ENCODE data around the gene TMTC3. TPM values are rescaled to one million over a fixed set of nuclear protein-coding genes. Genes with fewer than 3 reads are reported as not detected.
"Not testable (repeated sequence)": the region's sequence is repeated elsewhere in the genome, so short reads cannot be mapped to it uniquely, and the experiment has no call there.

The TMTC3 gene
- total RNA-seq, 1 donor from 2014 or later, result 12.7 TPM

DNA sequence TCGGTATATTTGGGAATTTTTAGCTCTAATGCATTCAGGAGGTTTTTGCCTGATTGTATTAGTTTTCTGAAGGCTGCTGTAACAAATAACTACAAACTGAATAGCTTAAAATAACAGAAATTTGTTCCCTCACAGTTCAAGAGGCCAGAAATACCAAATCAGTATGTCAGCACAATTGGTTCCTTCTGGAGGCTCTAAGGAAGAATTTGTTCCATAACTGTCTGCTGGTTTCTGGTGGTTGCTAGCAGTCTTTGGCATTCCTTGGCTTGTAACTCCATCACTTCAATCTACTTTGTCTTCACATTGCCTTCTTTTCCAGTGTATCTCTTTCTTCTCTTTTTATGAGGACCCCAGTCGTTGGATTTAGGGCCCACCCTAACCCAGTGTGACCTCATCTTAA is 21.3 kb downstream of the TMTC3 start:
- DNase-seq (ENCODE audit: low spot score) (no peak), ATAC-seq (no peak)

DNA sequence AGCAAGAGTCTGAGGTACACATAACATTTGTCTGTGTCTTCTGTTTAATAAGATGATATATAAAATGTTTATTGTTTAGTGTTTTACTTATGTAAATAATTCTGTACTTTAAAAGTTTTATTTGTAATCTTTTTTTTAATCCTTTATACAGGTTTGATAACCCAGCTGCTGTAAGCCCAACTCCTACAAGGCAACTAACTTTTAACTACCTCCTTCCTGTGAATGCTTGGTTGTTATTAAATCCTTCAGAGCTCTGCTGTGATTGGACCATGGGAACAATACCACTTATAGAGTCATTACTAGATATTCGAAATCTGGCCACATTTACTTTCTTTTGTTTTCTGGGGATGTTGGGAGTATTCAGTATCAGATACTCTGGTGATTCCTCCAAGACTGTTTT is 24.1 kb downstream of the TMTC3 start:
- ATAC-seq, result no peak
- DNase-seq (ENCODE audit: low spot score), result no peak

GRCh38 chr12:88167384-88167783 is 25.3 kb downstream of the TMTC3 start:
- no peak for ATAC-seq
- no peak for DNase-seq (ENCODE audit: low spot score)

DNA sequence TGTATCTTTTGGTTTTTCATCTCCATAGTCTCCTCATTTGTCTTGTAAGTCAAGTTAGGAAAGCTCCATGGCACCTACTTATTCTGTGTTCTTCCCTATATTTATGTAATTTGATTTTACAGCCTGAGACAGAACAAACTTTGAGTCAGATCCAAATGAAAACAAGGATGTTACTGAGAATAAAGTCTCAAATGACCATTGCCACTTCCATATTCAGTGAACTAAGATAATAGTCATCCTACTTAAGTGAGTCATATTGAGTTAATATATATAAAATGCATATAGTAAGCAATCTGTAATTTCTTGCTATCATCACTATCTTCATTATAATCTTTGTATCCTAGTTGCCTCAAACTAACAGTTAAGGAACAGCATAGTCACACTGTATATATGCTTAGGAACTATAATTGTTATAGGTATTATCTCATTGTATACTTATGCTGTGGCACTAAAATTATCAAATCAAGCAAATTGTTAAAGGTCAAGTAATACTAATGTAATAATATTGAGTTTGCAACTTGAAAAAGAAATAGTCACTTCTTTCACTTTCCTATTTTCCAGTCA is 30.8 kb downstream of the TMTC3 start:
- ATAC-seq, result no peak
- DNase-seq (ENCODE audit: low spot score), result no peak

DNA sequence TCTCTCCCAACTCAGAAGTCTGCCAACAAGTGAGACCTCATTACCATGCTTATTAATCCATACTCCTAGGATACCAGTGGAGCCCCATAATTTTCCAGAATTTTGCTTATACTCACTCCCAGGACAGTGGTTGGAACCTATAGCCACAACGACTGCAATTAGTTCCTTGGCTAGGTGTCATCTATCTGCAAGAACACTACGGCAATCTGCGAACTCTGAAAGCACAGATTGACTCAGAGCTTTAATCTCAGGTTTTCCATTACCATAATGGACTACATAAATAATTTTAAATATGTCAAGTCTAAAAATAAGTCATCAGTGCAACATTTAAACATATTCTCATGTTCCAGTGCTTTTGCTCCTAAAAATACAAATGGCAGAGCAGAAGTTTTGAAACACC is 33.4 kb downstream of the TMTC3 start:
- DNase-seq (ENCODE audit: low spot score) (no peak), ATAC-seq (no peak)

DNA sequence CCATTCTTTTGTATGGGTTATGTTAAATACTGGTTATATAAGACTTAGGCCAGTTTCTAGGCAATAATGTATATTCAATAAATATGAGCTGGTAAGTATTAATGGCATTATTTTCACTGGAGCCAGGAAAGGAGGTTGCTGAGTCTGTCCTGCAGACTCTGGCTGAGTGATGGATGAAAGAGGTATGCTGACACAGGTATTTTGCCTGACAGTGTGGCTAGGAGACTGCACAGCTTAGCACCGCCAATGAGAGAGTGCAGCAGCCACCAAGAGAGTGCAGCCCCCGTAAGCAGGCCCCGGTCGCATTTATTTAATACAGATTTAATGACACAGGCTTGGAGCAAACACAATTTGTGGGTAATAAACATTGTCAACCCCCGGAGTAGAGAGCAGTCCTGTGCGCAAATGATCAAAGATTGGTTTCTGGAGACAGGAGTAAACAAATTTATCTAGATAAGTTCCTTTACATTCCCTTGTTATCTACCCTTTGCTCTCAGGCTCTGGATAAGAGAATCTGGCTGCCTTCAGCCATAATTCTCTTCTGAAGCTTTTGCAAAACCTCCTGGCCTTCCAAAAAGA is 37.4 kb downstream of the TMTC3 start:
- ATAC-seq (no peak), DNase-seq (ENCODE audit: low spot score) (no peak)

DNA sequence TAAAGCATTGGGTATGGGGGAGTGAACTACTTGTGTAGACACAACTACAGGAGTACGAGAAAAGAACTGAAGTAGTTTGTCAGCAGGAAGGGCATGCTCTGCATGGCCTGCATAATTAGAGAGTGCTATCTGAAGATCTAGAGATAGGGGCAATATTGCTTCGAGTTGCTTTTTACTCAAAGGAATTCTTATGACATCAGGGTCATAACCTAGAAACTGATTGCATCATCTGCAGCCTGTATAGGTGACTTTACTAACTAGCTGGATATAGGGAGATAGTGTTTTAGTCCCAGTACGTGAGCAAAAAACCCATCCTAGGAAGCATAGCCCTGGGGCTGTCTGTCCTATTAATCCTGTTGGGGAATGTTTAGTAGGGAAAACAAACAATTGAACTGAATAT is 39.8 kb downstream of the TMTC3 start:
- ATAC-seq (no peak), DNase-seq (ENCODE audit: low spot score) (no peak)

- no peak for ATAC-seq
- DNase-seq (ENCODE audit: low spot score), result no peak
These were observed 40.3 kb downstream of the TMTC3 start for GRCh38 chr12:88182416-88182815.

GRCh38 chr12:88184196-88184595 is 42.1 kb downstream of the TMTC3 start:
- DNase-seq (ENCODE audit: low spot score) (no peak), ATAC-seq (no peak)

- ATAC-seq, result no peak
- no peak for DNase-seq (ENCODE audit: low spot score)
These were observed 43.2 kb downstream of the TMTC3 start for GRCh38 chr12:88185279-88185678.

DNA sequence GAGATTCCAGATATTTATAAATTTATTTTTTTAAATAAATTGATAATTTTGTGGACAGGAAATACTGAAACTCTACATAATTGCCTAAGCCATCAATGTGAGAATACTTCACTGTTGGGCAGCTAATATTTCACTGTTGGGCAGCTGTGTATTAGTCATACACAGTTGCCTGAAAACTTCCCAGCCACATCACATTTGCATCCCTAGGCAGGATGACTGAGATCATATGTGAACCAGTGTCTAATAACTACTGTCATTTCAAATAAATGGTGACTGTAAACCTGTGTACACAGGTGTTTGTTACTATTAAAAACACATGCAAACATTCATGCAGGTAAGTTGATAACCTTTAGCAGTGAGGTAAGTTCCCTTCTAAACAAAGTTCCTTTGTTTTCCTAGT is 43.9 kb downstream of the TMTC3 start:
- ATAC-seq (no peak), DNase-seq (ENCODE audit: low spot score) (no peak)

- ATAC-seq (no peak), DNase-seq (ENCODE audit: low spot score) (no peak)
These were observed 45.5 kb downstream of the TMTC3 start for GRCh38 chr12:88187571-88187970.

DNA sequence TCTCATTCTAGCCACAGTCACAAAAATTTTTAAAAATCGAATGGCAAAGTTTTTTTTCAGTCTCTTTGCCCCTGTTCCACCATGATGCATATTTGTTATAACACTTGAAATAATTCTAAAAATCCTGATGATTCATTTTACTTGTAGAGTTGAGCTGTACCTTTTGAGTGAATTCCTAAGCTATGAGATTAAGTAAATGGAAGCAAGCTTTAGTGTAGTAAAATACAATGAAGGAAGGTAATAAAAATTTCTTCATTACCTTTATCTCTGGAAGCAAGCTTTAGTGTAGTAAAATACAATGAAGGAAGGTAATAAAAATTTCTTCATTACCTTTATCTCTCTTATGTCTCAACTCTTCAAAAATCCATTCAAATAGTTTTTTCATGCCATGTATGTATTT is 46.1 kb downstream of the TMTC3 start:
- ATAC-seq, result no peak

DNA sequence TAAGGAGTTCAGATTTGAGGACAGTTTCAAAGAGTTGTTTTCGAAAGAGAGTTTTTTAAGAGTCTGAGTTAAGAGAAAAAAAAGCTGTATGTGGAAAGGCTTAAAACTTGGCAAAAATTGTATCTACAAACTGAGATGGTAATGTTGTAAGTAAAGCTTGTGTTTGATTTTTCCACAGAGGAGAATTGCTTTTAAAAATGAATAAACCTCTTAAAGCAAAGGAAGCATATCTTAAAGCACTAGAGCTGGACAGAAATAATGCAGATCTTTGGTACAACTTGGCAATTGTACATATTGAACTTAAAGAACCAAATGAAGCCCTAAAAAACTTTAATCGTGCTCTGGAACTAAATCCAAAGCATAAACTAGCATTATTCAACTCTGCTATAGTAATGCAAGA is 50.3 kb downstream of the TMTC3 start:
- ATAC-seq, result no peak
- DNase-seq (ENCODE audit: low spot score), result no peak

More for the DNA sequence above, 46.1 kb downstream of the TMTC3 start:
- no peak for DNase-seq (ENCODE audit: low spot score)

DNA sequence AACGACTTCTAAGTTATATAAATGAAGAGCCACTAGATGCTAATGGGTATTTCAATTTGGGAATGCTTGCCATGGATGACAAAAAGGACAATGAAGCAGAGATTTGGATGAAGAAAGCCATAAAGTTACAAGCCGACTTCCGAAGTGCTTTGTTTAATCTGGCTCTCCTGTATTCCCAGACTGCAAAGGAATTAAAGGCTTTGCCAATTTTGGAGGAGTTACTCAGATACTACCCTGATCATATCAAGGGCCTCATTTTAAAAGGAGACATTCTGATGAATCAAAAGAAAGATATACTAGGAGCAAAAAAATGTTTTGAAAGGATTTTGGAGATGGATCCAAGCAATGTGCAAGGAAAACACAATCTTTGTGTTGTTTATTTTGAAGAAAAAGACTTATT is 52.8 kb downstream of the TMTC3 start:
- ATAC-seq (no peak), DNase-seq (ENCODE audit: low spot score) (no peak)

DNA sequence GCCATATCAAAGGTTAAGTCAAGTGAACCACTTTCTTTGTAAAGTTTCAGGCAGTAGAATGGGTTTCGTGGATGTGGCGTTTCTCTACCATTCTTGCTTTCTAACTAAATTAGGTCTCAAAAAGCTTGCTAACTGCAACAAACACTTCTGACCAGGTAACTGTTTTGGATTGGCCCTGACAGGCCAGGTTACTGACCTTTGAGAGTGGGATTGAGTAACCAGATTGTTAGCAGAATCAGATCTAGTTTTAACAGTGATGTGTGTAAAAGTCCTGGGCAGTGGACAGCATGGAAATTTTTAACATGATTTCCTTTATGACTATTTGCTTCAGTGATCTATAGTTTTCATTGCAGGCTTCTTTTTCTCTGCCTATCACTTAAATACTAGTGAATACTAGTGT is 57.9 kb downstream of the TMTC3 start:
- no peak for DNase-seq (ENCODE audit: low spot score)
- peak; percentile 99 for ATAC-seq

GRCh38 chr12:88202500-88202899 is 60.4 kb downstream of the TMTC3 start:
- DNase-seq (ENCODE audit: low spot score), result no peak
- no peak for ATAC-seq

DNA sequence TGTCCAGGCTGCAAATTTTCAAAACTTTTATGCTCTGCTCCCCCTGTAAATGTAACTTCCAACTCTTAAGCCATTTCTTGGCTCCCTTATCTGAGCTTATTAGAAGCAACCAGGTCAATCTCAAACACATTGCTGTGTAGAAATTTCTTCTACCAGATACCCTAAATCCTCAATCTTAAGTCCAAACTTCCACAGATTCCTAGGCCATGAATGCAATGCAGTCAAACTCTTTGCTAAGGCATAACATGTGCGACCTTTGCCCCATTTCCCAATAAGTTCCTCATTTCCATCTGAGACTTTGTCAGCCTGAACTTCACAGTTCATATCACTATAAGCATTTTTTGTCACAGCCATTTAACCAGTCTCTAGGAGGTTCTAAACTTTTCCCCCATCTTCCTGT is 64.5 kb downstream of the TMTC3 start:
- DNase-seq (ENCODE audit: low spot score) (no peak), ATAC-seq (peak; percentile 84)

DNA sequence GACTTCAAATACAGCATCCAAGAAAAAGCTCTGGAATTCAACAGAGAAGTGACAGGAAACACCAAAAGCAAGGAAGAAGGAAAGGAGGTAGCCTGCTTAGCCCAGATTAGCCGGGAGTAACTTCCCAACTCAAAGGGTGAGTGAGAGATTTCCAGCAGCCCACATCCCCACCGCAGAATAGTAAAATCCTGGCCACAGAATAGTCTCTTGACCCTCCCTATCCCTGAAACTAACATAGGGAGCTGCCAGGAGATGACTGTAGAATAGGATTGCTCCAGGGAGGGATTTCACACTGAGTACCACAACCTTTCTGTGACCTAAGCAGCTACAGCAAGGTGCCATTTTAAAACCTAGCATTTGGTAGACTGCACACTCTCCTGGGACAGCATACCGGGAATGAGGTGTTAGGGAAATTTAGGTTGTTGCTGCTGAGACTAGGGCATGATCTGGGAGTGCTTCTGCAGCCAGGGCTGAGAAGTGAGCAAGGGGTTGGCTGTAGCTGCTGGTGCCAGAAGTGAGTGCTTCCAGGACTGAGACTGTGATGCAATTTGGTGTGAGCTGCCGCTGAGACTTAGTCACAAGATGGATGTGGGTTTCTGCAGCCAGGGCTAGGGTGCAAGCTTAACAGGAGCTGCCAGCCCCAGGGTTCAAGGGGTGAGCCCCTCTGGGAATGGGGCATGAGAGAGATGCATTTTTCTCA is 66.0 kb downstream of the TMTC3 start:
- no peak for DNase-seq (ENCODE audit: low spot score)
- no peak for ATAC-seq

DNA sequence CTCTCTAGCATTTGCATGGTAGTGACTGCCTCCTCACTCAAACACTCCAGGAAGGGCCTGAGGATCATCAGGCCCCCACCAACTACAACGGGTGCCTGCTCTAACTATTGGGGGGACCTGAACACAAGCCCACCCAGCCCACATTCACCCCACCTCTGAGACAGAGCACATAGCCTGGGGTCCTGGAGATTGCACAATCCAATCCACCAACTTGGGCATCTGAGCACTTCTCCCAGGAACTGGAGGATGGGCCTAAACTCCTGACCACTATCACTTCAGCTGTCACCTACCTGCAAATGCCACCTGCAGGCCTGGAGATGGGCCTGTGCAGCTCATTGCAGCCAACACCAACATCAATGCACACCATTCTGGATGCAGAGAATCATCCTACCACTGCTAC is 66.6 kb downstream of the TMTC3 start:
- no peak for ATAC-seq
- DNase-seq (ENCODE audit: low spot score), result no peak

DNA sequence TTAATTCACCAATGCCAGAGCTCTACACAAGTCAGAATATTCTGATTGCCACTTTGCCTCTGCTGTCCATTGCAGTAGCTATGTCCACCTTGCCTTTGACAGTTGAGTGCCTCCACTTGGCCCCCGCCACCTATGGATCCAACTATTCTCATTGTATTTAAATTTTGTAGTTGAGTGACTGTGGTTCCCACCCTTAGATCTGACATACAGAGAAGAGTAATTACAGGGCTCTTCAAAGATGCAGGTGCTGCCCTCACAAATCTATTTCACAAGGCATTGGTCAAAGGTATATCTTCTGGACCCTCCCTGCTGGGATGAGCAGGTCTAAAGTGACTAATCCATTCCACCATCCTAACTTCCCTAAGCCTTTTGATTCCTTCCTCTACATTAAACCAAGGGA is 68.2 kb downstream of the TMTC3 start:
- not testable (repeated sequence) for DNase-seq (ENCODE audit: low spot score); ATAC-seq

DNA sequence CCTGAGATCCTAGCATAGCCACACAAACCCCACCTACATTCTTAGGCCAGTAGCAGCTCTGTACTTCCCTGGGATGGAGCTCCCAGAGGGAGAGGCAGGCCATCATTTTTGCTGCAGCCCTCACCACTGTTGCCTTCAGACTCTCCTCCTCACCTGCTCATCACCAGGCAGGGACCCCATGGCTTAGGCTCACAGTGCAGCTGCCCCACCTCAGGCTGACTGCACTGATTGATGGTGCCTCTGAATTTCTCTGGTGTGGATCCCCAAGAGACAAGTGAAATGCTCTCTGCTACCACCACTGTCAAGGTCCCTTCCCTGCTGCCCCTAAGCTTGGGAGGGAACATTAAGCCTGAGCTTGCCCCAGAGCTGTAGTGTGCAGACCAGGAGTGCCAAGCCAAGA is 76.2 kb downstream of the TMTC3 start:
- no peak for ATAC-seq
- DNase-seq (ENCODE audit: low spot score), result no peak

DNA sequence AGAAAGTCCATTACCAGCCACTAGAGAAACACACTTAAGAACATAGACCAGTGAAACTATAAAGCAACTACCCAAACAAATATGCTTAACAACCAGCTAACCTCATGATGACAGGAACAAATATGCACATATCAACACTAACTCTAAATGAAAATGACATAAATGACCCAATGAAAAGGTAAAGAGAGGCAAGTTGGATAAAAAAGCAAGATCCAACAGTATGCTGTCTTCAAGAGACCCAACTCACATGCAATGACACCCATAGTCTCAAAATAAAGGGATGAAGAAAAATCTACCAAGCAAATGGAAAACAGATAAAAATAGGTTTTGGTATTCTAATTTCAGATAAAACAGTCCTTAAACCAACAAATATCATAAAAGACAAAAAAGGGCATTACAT is 77.8 kb downstream of the TMTC3 start:
- no peak for ATAC-seq
- DNase-seq (ENCODE audit: low spot score), result no peak
